GM18951 (cell line): ENCODE measurements around the gene C3orf22.
"Not testable (repeated sequence)": the region's sequence is repeated elsewhere in the genome, so short reads cannot be mapped to it uniquely, and the experiment has no call there.

Experiments
- POLR2A ChIP-seq: IDR thresholded peaks from 4 replicates; pipeline ENCODE4 v1.6.1; 2011; ENCODE audit warnings: mild to moderate bottlenecking; ENCODE audit not compliant: insufficient read length, insufficient read depth; ENCODE audit errors: extremely low read depth
- in situ Hi-C: fragments of 300-500 bp; cut with MboI; formaldehyde crosslinking; loops from one replicate; pipeline ENCODE4 v1.12.0; 2022; ENCODE audit warnings: low sequenced_read_pairs, mixed read lengths, inconsistent platforms; ENCODE audit not compliant: unreplicated experiment

Gene C3orf22

DNA sequence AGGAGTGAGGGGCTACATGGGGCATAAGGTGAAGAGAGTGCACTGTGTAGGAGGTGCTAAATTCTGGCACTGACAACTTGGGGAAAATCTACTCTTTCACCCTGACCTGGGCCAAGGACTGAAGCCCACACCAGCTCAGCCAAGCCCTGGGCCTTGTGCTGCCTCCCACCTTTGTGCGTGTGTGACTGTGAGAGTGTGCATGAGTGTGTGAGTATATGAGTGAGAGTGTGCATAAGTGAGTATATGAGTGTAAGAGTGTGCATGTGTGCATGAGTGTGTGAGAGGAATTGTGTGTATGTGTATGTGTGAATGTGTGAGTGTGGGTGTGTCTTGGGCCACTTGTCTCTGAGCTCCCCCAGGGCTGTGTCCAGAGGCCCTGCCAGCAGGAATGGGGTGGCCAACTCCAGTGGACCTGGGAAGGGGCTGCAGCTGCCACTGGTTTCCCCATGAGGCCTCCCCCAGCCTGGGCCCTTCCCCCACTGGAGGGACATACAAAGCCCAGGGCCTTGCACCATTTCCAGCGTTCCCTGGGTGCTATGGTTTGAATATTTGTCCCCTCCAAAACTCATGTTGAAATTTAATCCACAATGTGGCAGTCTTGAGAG is 15.2 kb downstream of the C3orf22 start:
- in situ Hi-C loops: no loop called here
- no peak for TF ChIP-seq POLR2A

GRCh38 chr3:126542340-126543241 is 16.1 kb downstream of the C3orf22 start:
- in situ Hi-C loops: no loop called here
- no peak for TF ChIP-seq POLR2A

DNA sequence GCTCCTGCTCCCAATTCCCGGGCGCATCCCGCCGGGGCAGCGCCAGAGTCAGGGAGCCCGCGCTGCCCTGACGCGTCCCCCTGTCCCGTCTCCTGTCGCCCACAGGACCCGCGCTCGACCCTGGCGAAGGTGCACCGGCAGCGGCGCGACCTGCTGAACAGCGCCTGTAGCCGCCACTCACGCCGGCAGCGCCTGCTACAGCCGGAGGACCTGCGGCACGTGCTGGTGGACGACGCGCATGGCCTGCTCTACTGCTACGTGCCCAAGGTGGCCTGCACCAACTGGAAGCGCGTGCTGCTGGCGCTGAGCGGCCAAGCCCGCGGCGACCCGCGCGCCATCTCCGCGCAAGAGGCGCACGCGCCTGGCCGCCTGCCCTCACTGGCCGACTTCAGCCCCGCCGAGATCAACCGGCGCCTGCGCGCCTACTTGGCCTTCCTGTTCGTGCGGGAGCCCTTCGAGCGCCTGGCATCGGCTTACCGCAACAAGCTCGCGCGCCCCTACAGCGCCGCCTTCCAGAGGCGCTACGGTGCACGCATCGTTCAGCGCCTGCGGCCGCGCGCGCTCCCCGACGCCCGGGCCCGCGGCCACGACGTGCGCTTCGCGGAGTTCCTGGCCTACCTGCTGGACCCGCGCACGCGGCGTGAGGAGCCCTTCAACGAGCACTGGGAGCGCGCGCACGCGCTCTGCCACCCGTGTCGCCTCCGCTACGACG is 16.9 kb downstream of the C3orf22 start:
- in situ Hi-C loops: no loop called here
- no peak for TF ChIP-seq POLR2A

GRCh38 chr3:126540951-126541627 is 17.6 kb downstream of the C3orf22 start:
- TF ChIP-seq POLR2A: no peak
- in situ Hi-C loops: no loop called here

DNA sequence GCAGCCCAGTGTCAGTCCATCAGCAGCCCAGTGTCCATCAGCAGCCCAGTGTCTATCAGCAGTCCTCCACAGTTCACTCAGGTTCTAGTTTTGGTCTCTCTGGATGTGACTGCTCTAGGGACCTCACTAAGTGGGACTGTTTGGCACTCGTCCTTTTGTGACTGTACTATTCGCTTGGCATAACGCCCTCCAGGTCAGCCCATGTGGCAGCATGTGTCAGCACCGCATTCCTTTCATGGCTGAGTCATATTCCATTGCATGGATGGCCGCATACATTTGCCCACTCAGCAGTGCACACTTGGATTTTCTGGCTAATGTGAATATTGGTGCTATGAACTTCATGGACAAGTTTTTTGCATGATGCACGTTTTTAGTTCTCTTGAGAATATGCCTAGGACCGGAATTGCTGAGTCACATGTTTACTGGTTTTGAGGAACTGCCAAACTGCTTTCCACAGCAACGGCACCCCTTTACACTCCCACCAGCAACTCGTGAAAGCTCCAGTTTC is 18.3 kb downstream of the C3orf22 start:
- in situ Hi-C loops: no loop called here
- TF ChIP-seq POLR2A: no peak

GRCh38 chr3:126539558-126540250 is 19.0 kb downstream of the C3orf22 start:
- no peak for TF ChIP-seq POLR2A
- in situ Hi-C loops: no loop called here

GRCh38 chr3:126538966-126539365 is 19.8 kb downstream of the C3orf22 start:
- in situ Hi-C loops: no loop called here
- no peak for TF ChIP-seq POLR2A

GRCh38 chr3:126538316-126538715 is 20.4 kb downstream of the C3orf22 start:
- TF ChIP-seq POLR2A: no peak
- in situ Hi-C loops: no loop called here

GRCh38 chr3:126537730-126538281 is 20.9 kb downstream of the C3orf22 start:
- in situ Hi-C loops: no loop called here
- TF ChIP-seq POLR2A: no peak

- TF ChIP-seq POLR2A: no peak
- in situ Hi-C loops: no loop called here
Observed at GRCh38 chr3:126537116-126537729, 21.5 kb downstream of the C3orf22 start.

GRCh38 chr3:126536126-126536525 is 22.6 kb downstream of the C3orf22 start:
- no peak for TF ChIP-seq POLR2A
- in situ Hi-C loops: no loop called here

DNA sequence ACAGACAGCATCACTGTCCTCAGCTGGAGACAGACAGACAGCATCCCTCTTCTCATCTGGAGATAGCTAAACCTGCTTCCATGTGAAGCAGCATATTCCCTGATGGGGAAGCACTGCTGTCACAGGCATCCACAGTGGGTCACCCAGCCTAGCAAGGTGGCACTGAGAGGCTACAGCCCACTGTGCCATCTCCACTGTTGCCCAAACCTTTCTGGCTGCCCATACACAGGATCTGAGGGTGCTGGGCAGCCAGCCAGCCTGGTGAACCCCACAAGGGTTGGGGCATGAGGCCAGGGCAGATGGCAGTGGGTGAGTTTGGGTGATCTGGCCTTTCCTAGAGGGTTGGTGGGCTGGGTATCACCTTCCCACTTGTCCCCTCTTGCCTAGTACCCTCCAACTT is 23.1 kb downstream of the C3orf22 start:
- in situ Hi-C loops: no loop called here
- TF ChIP-seq POLR2A: no peak

GRCh38 chr3:126534716-126535115 is 24.0 kb downstream of the C3orf22 start:
- in situ Hi-C loops: not testable (repeated sequence)
